HEK293 (cell line): ENCODE data around the gene GRAP2.
"Not testable (repeated sequence)": the region's sequence is repeated elsewhere in the genome, so short reads cannot be mapped to it uniquely, and the experiment has no call there.

Source experiments
- CTCF ChIA-PET: fragments of 350-600 bp; formaldehyde crosslinking; extraction: SDS; loops from one replicate; lab custom pipeline; 2021; ENCODE audit warnings: antibody characterized with exemption; lab: Yijun Ruan, JAX
- POLR2A ChIA-PET: fragments of 300-600 bp; formaldehyde crosslinking; extraction: SDS; loops from one replicate; lab custom pipeline; 2020; ENCODE audit warnings: antibody characterized with exemption, inconsistent platforms; lab: Yijun Ruan, JAX
- H3K27ac ChIP-seq: fragments of 200-500 bp; sonication (Bioruptor generic); 2 replicates; pipeline ENCODE4 v1.5.1; 2014; ENCODE audit warnings: low read depth, low read length, control low read depth, inconsistent platforms; ENCODE audit errors: extremely low read depth
- H3K36me3 ChIP-seq, 2 experiments: fragments of 200-500 bp in 1 of 2; sonication (Bioruptor generic) in 1 of 2; 1 replicate in 1 of 2; 2 replicates in 1 of 2; pipeline ENCODE4 v1.5.1; 2014 to 2017; ENCODE audit warnings: inconsistent platforms in 2 of 2, low read length in 2 of 2; ENCODE audit not compliant: control insufficient read depth in 2 of 2, insufficient read depth in 1 of 2
- H3K4me1 ChIP-seq: fragments of 200-500 bp; sonication (Bioruptor generic); 2 replicates; pipeline ENCODE4 v1.5.1; 2014; ENCODE audit warnings: mild to moderate bottlenecking, low read length, inconsistent platforms; ENCODE audit not compliant: control insufficient read depth, insufficient read depth
- H3K4me3 ChIP-seq: 2 replicates; pipeline ENCODE4 v1.5.1; 2011; ENCODE audit warnings: low read depth, mild to moderate bottlenecking, control low read depth, low read length, moderate library complexity
- H3K9me3 ChIP-seq: fragments of 200-500 bp; sonication (Bioruptor generic); 2 replicates; pipeline ENCODE4 v1.5.1; 2014; ENCODE audit warnings: low read depth, low read length, inconsistent platforms; ENCODE audit not compliant: control insufficient read depth, insufficient read depth
- OVOL3 ChIP-seq: fragments of 450-650 bp; formaldehyde crosslinking; IDR thresholded peaks from 2 replicates; pipeline ENCODE4 v1.5.1; 2016; ENCODE audit warnings: missing biosample characterization, missing genetic modification characterization
- ZIC2 ChIP-seq: fragments of 450-650 bp; formaldehyde crosslinking; IDR thresholded peaks from 2 replicates; pipeline ENCODE4 v1.5.1; 2016; ENCODE audit warnings: missing biosample characterization, missing genetic modification characterization
- ZNF133 ChIP-seq: fragments of 450-650 bp; formaldehyde crosslinking; IDR thresholded peaks from 2 replicates; pipeline ENCODE4 v1.5.1; 2016; ENCODE audit warnings: missing biosample characterization, missing genetic modification characterization
- ZNF174 ChIP-seq: fragments of 450-650 bp; formaldehyde crosslinking; IDR thresholded peaks from 2 replicates; pipeline ENCODE4 v1.5.0; 2017; ENCODE audit warnings: missing biosample characterization, mild to moderate bottlenecking, missing genetic modification characterization
- ZNF175 ChIP-seq: fragments of 450-650 bp; formaldehyde crosslinking; IDR thresholded peaks from 2 replicates; pipeline ENCODE4 v1.5.1; 2016; ENCODE audit warnings: missing biosample characterization, missing genetic modification characterization
- ZNF223 ChIP-seq: fragments of 450-650 bp; formaldehyde crosslinking; IDR thresholded peaks from 2 replicates; pipeline ENCODE4 v1.5.1; 2016; ENCODE audit warnings: missing biosample characterization, missing genetic modification characterization
- ZNF354C ChIP-seq: fragments of 450-650 bp; formaldehyde crosslinking; IDR thresholded peaks from 2 replicates; pipeline ENCODE4 v1.5.1; 2016; ENCODE audit warnings: missing biosample characterization, missing genetic modification characterization, low read depth, borderline replicate concordance
- ZNF394 ChIP-seq: fragments of 450-650 bp; formaldehyde crosslinking; IDR thresholded peaks from 2 replicates; pipeline ENCODE4 v1.5.1; 2016; ENCODE audit warnings: missing biosample characterization, missing genetic modification characterization, mild to moderate bottlenecking, moderate library complexity, borderline replicate concordance
- ZNF549 ChIP-seq: fragments of 450-650 bp; IDR thresholded peaks from 2 replicates; pipeline ENCODE4 v1.5.1; 2018; ENCODE audit warnings: missing biosample characterization, missing genetic modification characterization, mild to moderate bottlenecking, inconsistent platforms, moderate library complexity
- ZNF571 ChIP-seq: fragments of 450-650 bp; formaldehyde crosslinking; IDR thresholded peaks from 2 replicates; pipeline ENCODE4 v1.5.0; 2017; ENCODE audit warnings: missing biosample characterization, missing genetic modification characterization
- ZNF600 ChIP-seq: fragments of 450-650 bp; formaldehyde crosslinking; IDR thresholded peaks from 2 replicates; pipeline ENCODE4 v1.5.1; 2016; ENCODE audit warnings: missing biosample characterization, missing genetic modification characterization
- ZNF747 ChIP-seq: fragments of 450-650 bp; formaldehyde crosslinking; IDR thresholded peaks from 2 replicates; pipeline ENCODE4 v1.5.1; 2016; ENCODE audit warnings: missing biosample characterization, missing genetic modification characterization
- TF ChIP-seq, protein P1 (sequence below): fragments of 450-650 bp; formaldehyde crosslinking; IDR thresholded peaks from 2 replicates; pipeline ENCODE4 v1.5.1; 2016; ENCODE audit warnings: missing biosample characterization, missing genetic modification characterization
- TF ChIP-seq, protein P2 (sequence below): fragments of 450-650 bp; formaldehyde crosslinking; IDR thresholded peaks from 2 replicates; pipeline ENCODE4 v1.5.1; 2017; ENCODE audit warnings: missing biosample characterization, missing genetic modification characterization
- TF ChIP-seq, protein P3 (sequence below): fragments of 450-650 bp; formaldehyde crosslinking; IDR thresholded peaks from 2 replicates; pipeline ENCODE4 v1.5.0; 2017; ENCODE audit warnings: missing biosample characterization, missing genetic modification characterization, borderline replicate concordance
- TF ChIP-seq, protein P4 (sequence below): fragments of 450-650 bp; formaldehyde crosslinking; IDR thresholded peaks from 2 replicates; pipeline ENCODE4 v1.5.1; 2016; ENCODE audit warnings: missing biosample characterization, missing genetic modification characterization

The GRAP2 gene

DNA sequence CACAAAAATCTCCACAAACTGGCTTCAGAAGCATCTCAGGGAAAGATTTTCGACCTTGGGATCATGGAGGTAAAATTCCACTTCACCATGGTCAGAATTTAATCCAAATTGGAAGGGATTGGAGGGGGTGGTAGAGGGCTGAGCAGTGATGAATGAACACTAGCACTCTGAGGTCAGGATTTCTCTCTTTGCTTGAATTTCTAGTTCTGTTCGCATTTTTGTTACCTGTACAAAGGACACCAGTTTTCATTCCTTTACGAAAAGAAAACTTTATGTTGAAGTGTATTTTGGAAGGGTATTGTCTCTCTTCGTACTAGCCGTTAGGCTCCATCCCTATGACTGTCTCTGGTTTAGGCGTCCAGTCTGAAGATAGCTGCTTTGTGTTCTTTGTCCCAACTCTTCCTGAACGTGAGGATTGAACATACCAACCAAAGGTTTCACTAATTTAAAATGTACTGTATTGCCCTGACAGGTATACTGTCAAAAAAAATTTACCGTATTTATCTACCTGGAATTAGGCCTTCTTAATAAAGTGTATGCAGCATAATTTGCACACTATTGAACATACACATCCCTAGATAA is 772 bp downstream of the GRAP2 start:
- ChIA-PET POLR2A (interaction anchor here (0.5 kb wide), 1 partner anchor 295 kb away, joined by 5 read pairs; no protein-coding TSS in a partner anchor), CTCF (no interaction called here)
- Histone ChIP-seq H3K4me1 (no peaks in the 10 kb centered on the region), H3K27ac (no peak overlapping the region), H3K4me3 (no peak overlapping the region), H3K9me3 (no peaks in the 10 kb centered on the region), H3K36me3 (no peaks in the 10 kb centered on the region)
- TF ChIP-seq ZNF600 (tag by site-specific recombination) (no peak), ZNF133 (tag by site-specific recombination) (no peak), ZNF175 (no peak), ZNF394 (tag by site-specific recombination) (no peak), OVOL3 (tag by site-specific recombination) (no peak)
- TF ChIP-seq, protein P1, sequence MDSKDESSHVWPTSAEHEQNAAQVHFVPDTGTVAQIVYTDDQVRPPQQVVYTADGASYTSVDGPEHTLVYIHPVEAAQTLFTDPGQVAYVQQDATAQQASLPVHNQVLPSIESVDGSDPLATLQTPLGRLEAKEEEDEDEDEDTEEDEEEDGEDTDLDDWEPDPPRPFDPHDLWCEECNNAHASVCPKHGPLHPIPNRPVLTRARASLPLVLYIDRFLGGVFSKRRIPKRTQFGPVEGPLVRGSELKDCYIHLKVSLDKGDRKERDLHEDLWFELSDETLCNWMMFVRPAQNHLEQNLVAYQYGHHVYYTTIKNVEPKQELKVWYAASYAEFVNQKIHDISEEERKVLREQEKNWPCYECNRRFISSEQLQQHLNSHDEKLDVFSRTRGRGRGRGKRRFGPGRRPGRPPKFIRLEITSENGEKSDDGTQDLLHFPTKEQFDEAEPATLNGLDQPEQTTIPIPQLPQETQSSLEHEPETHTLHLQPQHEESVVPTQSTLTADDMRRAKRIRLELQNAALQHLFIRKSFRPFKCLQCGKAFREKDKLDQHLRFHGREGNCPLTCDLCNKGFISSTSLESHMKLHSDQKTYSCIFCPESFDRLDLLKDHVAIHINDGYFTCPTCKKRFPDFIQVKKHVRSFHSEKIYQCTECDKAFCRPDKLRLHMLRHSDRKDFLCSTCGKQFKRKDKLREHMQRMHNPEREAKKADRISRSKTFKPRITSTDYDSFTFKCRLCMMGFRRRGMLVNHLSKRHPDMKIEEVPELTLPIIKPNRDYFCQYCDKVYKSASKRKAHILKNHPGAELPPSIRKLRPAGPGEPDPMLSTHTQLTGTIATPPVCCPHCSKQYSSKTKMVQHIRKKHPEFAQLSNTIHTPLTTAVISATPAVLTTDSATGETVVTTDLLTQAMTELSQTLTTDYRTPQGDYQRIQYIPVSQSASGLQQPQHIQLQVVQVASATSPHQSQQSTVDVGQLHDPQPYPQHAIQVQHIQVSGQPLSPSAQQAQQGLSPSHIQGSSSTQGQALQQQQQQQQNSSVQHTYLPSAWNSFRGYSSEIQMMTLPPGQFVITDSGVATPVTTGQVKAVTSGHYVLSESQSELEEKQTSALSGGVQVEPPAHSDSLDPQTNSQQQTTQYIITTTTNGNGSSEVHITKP (tag by site-specific recombination) = no peak

DNA sequence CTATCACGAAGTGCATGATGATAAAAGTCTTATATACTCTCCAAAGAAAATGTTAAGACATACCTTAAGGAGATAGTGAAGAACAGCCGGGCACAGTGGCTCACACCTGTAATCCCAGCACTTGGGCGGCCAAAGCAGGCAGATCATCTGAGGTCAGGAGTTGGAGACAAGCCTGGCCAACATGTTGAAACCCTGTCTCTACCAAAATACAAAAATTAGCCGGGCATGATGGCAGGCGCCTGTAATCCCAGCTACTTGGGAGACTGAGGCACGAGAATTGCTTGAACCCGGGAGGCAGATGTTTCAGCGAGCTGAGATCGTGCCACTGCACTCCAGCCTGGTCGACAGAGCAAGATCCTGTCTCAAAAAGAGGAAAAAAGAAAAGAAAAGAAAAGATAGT is 3.1 kb downstream of the GRAP2 start:
- H3K4me3 ChIP-seq, H3K9me3 ChIP-seq, H3K27ac ChIP-seq, POLR2A ChIA-PET, H3K4me1 ChIP-seq, H3K36me3 ChIP-seq, CTCF ChIA-PET: not testable (repeated sequence)

GRCh38 chr22:39904862-39905261 is 4.0 kb downstream of the GRAP2 start:
- ChIA-PET POLR2A (no interaction called here), CTCF (no interaction called here)
- H3K36me3 ChIP-seq = no peaks in the 10 kb centered on the region
- no peak for TF ChIP-seq ZNF223 (tag by site-specific recombination)
- no peak for TF ChIP-seq ZNF354C (tag by site-specific recombination)
- no peak for TF ChIP-seq ZIC2
- TF ChIP-seq, protein P2, sequence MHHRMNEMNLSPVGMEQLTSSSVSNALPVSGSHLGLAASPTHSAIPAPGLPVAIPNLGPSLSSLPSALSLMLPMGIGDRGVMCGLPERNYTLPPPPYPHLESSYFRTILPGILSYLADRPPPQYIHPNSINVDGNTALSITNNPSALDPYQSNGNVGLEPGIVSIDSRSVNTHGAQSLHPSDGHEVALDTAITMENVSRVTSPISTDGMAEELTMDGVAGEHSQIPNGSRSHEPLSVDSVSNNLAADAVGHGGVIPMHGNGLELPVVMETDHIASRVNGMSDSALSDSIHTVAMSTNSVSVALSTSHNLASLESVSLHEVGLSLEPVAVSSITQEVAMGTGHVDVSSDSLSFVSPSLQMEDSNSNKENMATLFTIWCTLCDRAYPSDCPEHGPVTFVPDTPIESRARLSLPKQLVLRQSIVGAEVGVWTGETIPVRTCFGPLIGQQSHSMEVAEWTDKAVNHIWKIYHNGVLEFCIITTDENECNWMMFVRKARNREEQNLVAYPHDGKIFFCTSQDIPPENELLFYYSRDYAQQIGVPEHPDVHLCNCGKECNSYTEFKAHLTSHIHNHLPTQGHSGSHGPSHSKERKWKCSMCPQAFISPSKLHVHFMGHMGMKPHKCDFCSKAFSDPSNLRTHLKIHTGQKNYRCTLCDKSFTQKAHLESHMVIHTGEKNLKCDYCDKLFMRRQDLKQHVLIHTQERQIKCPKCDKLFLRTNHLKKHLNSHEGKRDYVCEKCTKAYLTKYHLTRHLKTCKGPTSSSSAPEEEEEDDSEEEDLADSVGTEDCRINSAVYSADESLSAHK (tag by site-specific recombination) = no peak
- H3K27ac ChIP-seq = no peak overlapping the region
- H3K4me1 ChIP-seq = no peaks in the 10 kb centered on the region
- H3K9me3 ChIP-seq = no peaks in the 10 kb centered on the region
- H3K4me3 ChIP-seq = no peak overlapping the region

GRCh38 chr22:39905687-39906086 is 4.8 kb downstream of the GRAP2 start:
- Histone ChIP-seq H3K27ac (no peak overlapping the region), H3K4me1 (no peaks in the 10 kb centered on the region)
- TF ChIP-seq, protein P3, sequence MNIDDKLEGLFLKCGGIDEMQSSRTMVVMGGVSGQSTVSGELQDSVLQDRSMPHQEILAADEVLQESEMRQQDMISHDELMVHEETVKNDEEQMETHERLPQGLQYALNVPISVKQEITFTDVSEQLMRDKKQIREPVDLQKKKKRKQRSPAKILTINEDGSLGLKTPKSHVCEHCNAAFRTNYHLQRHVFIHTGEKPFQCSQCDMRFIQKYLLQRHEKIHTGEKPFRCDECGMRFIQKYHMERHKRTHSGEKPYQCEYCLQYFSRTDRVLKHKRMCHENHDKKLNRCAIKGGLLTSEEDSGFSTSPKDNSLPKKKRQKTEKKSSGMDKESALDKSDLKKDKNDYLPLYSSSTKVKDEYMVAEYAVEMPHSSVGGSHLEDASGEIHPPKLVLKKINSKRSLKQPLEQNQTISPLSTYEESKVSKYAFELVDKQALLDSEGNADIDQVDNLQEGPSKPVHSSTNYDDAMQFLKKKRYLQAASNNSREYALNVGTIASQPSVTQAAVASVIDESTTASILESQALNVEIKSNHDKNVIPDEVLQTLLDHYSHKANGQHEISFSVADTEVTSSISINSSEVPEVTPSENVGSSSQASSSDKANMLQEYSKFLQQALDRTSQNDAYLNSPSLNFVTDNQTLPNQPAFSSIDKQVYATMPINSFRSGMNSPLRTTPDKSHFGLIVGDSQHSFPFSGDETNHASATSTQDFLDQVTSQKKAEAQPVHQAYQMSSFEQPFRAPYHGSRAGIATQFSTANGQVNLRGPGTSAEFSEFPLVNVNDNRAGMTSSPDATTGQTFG (tag by site-specific recombination) = no peak
- TF ChIP-seq, protein P4, sequence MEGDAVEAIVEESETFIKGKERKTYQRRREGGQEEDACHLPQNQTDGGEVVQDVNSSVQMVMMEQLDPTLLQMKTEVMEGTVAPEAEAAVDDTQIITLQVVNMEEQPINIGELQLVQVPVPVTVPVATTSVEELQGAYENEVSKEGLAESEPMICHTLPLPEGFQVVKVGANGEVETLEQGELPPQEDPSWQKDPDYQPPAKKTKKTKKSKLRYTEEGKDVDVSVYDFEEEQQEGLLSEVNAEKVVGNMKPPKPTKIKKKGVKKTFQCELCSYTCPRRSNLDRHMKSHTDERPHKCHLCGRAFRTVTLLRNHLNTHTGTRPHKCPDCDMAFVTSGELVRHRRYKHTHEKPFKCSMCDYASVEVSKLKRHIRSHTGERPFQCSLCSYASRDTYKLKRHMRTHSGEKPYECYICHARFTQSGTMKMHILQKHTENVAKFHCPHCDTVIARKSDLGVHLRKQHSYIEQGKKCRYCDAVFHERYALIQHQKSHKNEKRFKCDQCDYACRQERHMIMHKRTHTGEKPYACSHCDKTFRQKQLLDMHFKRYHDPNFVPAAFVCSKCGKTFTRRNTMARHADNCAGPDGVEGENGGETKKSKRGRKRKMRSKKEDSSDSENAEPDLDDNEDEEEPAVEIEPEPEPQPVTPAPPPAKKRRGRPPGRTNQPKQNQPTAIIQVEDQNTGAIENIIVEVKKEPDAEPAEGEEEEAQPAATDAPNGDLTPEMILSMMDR = no peak
- TF ChIP-seq ZNF747 (tag by site-specific recombination) = no peak
- no peak for TF ChIP-seq ZNF571 (tag by site-specific recombination)
- no peak for TF ChIP-seq ZNF174 (tag by site-specific recombination)
- TF ChIP-seq ZNF549 (tag by site-specific recombination) = no peak

More at GRCh38 chr22:39905687-39906086, 4.8 kb downstream of the GRAP2 start:
- Histone ChIP-seq H3K4me3 (no peak overlapping the region), H3K36me3 (no peaks in the 10 kb centered on the region), H3K9me3 (no peaks in the 10 kb centered on the region)
- POLR2A ChIA-PET = no interaction called here
- CTCF ChIA-PET = interaction anchor here (0.6 to 1.0 kb wide), 3 partner anchors 9 to 251 kb away, joined by 3 to 4 read pairs (median 3); no protein-coding TSS in a partner anchor
